Gastroesophageal sphincter (tissue), 4 donors: ENCODE results near the gene PPP1R26. TPM values are rescaled to one million over a fixed set of nuclear protein-coding genes. Genes with fewer than 3 reads are reported as not detected.
"Not testable (repeated sequence)": the region's sequence is repeated elsewhere in the genome, so short reads cannot be mapped to it uniquely, and the experiment has no call there.

Source experiments
- ATAC-seq: fragments of 150-250 bp; one replicate; pipeline ENCODE4 v1.9.1; 2016; ENCODE audit warnings: mild to moderate bottlenecking, moderate library complexity
- H3K27ac ChIP-seq, 4 donors: fragments of 200-600 bp; sonication (generic) in 3 of 4; 1 replicate in 3 of 4; 2 replicates in 1 of 4; pipeline ENCODE4 v1.5.1; 2016 to 2019
- H3K27me3 ChIP-seq: fragments of 200-600 bp; sonication (generic); one replicate; pipeline ENCODE4 v1.5.1; 2019
- H3K36me3 ChIP-seq, 2 donors: fragments of 200-600 bp; sonication (generic); one replicate each; pipeline ENCODE4 v1.5.1; 2019; ENCODE audit warnings: control low read depth in 1 of 2
- H3K4me1 ChIP-seq, 3 donors: fragments of 200-600 bp; sonication (generic); 1 replicate in 2 of 3; 2 replicates in 1 of 3; pipeline ENCODE4 v1.5.1; 2016 to 2019; ENCODE audit warnings: control low read depth in 2 of 3
- H3K4me3 ChIP-seq, 2 donors: fragments of 200-600 bp; sonication (generic); one replicate each; pipeline ENCODE4 v1.5.1; 2019; ENCODE audit warnings: mild to moderate bottlenecking in 1 of 2, moderate library complexity in 1 of 2
- H3K9me3 ChIP-seq, 3 donors: fragments of 200-600 bp; sonication (generic); one replicate each; pipeline ENCODE4 v1.5.1; 2017 to 2019; ENCODE audit warnings: control low read depth in 2 of 3
- CTCF ChIP-seq, 4 experiments: fragments of 200-600 bp in 2 of 4; fragments of 450-650 bp in 2 of 4; sonication (generic) in 1 of 4; IDR thresholded peaks; one replicate each; pipeline ENCODE4 v1.5.1; 2017 to 2019; ENCODE audit warnings: antibody characterized with exemption in 4 of 4, mild to moderate bottlenecking in 2 of 4, moderate library complexity in 2 of 4
- EP300 ChIP-seq: sonication (generic); formaldehyde crosslinking; IDR thresholded peaks from one replicate; pipeline ENCODE4 v1.6.1; 2017; ENCODE audit warnings: antibody characterized with exemption, mild to moderate bottlenecking
- POLR2A ChIP-seq, 2 donors: fragments of 450-650 bp; IDR thresholded peaks; one replicate each; pipeline ENCODE4 v1.6.1; 2017; ENCODE audit warnings: antibody characterized with exemption in 2 of 2, mild to moderate bottlenecking in 2 of 2, moderate library complexity in 1 of 2
- POLR2AphosphoS5 ChIP-seq: sonication (generic); formaldehyde crosslinking; IDR thresholded peaks from one replicate; pipeline ENCODE4 v1.6.1; 2017; ENCODE audit warnings: antibody characterized with exemption
- WGBS, 2 donors: methylation state at CpG; one replicate each; pipeline ENCODE4 v1.1.5; 2018; ENCODE audit warnings: low coverage in 1 of 2; 5-methylcytosine and 5-hydroxymethylcytosine counted together
- total RNA-seq, 4 donors: library from RNA; depleted of rRNA; stranded (reverse); fragments of >200 nt; gene quantifications; one replicate each; pipeline ENCODE4 v1.1.0, GENCODE V29; 2016

The PPP1R26 gene
- total RNA-seq, 4 donors from 2014 or later = 10.9 to 25.0 (median 14.4) TPM

- no peak for TF ChIP-seq POLR2A (IDR thresholded peaks at IDR 0.05)
- TF ChIP-seq EP300 = no peak
- no peak for TF ChIP-seq POLR2AphosphoS5
- TF ChIP-seq CTCF (IDR thresholded peaks at IDR 0.05) = no peak
These were observed 50.6 kb downstream of the PPP1R26 start for GRCh38 chr9:135530146-135530545.

GRCh38 chr9:135531096-135531495, 51.5 kb downstream of the PPP1R26 start:
- H3K27me3 ChIP-seq = peaks cover 70% of the 10 kb centered on the region
- no peak for TF ChIP-seq EP300
- TF ChIP-seq POLR2AphosphoS5 = no peak
- no peak for TF ChIP-seq POLR2A (IDR thresholded peaks at IDR 0.05)
- no peak for TF ChIP-seq CTCF (IDR thresholded peaks at IDR 0.05)
- no peaks in the 10 kb centered on the region for H3K4me1 ChIP-seq
- no peaks in the 10 kb centered on the region for H3K36me3 ChIP-seq
- 94% methylated on average over 9 of the region's 10 CpGs; no CpG with 5 or more reads in 1 of the 2 donors for WGBS, 2 donors
- no peak overlapping the region for H3K27ac ChIP-seq
- ATAC-seq = no peak
- no peak overlapping the region for H3K4me3 ChIP-seq
- H3K9me3 ChIP-seq = peaks cover 0 to 14% (median 0%) of the 10 kb centered on the region in 3 donors

More at GRCh38 chr9:135530146-135530545, 50.6 kb downstream of the PPP1R26 start:
- Histone ChIP-seq H3K4me3 (no peak overlapping the region), H3K27ac (no peak overlapping the region), H3K4me1 (no peaks in the 10 kb centered on the region), H3K9me3 (peaks cover 0 to 14% (median 0%) of the 10 kb centered on the region in 3 donors), H3K27me3 (peaks cover 75% of the 10 kb centered on the region), H3K36me3 (no peaks in the 10 kb centered on the region)
- 40% methylated on average over 3 of the region's 5 CpGs; no CpG with 5 or more reads in 1 of the 2 donors for WGBS, 2 donors
- no peak for ATAC-seq

GRCh38 chr9:135533113-135533512, 53.5 kb downstream of the PPP1R26 start:
- no peak for TF ChIP-seq CTCF (IDR thresholded peaks at IDR 0.05)
- TF ChIP-seq EP300 = no peak
- H3K27ac ChIP-seq = no peak overlapping the region
- peaks cover 0 to 14% (median 0%) of the 10 kb centered on the region in 3 donors for H3K9me3 ChIP-seq
- H3K27me3 ChIP-seq = peaks cover 66% of the 10 kb centered on the region
- H3K4me3 ChIP-seq = no peak overlapping the region
- no peaks in the 10 kb centered on the region for H3K36me3 ChIP-seq
- 55% methylated on average over 1 of the region's 3 CpGs; no CpG with 5 or more reads in 1 of the 2 donors for WGBS, 2 donors
- no peaks in the 10 kb centered on the region for H3K4me1 ChIP-seq
- no peak for ATAC-seq

- no peak for ATAC-seq
- H3K9me3 ChIP-seq = peaks cover 0 to 14% (median 0%) of the 10 kb centered on the region in 3 donors
- H3K36me3 ChIP-seq = no peaks in the 10 kb centered on the region
- H3K4me3 ChIP-seq = no peak overlapping the region
- no peak for TF ChIP-seq POLR2A (IDR thresholded peaks at IDR 0.05)
- no peak for TF ChIP-seq EP300
- no peak for TF ChIP-seq POLR2AphosphoS5
- no peak for TF ChIP-seq CTCF (IDR thresholded peaks at IDR 0.05)
- H3K27me3 ChIP-seq = peaks cover 66% of the 10 kb centered on the region
- H3K27ac ChIP-seq = no peak overlapping the region
- no peaks in the 10 kb centered on the region for H3K4me1 ChIP-seq
- no CpG with 5 or more reads among the region's 12 CpGs for WGBS, 2 donors
These were observed 54.1 kb downstream of the PPP1R26 start for GRCh38 chr9:135533674-135534073.

GRCh38 chr9:135534192-135534711, 54.7 kb downstream of the PPP1R26 start:
- not testable (repeated sequence) for H3K36me3 ChIP-seq, H3K27ac ChIP-seq, H3K4me3 ChIP-seq, ATAC-seq, H3K4me1 ChIP-seq
- Histone ChIP-seq H3K9me3 (peaks cover 0 to 11% (median 0%) of the 10 kb centered on the region in 3 donors), H3K27me3 (peaks cover 67% of the 10 kb centered on the region)
- 20% methylated on average over 1 of the region's 10 CpGs for WGBS, 2 donors

- 100% methylated on average over 1 of the region's 4 CpGs; no CpG with 5 or more reads in 1 of the 2 donors for WGBS, 2 donors
- H3K9me3 ChIP-seq, ATAC-seq, H3K27ac ChIP-seq, H3K4me1 ChIP-seq, H3K4me3 ChIP-seq, H3K36me3 ChIP-seq: not testable (repeated sequence)
- H3K27me3 ChIP-seq = peaks cover 70% of the 10 kb centered on the region
These were observed 55.2 kb downstream of the PPP1R26 start for GRCh38 chr9:135534826-135535225.

GRCh38 chr9:135535631-135536030, 56.0 kb downstream of the PPP1R26 start:
- H3K36me3 ChIP-seq = not testable (repeated sequence)
- WGBS, 2 donors = 90% methylated on average over 2 of the region's 13 CpGs; no CpG with 5 or more reads in 1 of the 2 donors

More at GRCh38 chr9:135535631-135536030, 56.0 kb downstream of the PPP1R26 start:
- H3K4me1 ChIP-seq, H3K27ac ChIP-seq, H3K4me3 ChIP-seq, H3K9me3 ChIP-seq, ATAC-seq: not testable (repeated sequence)
- H3K27me3 ChIP-seq = peaks cover 70% of the 10 kb centered on the region
